Psoas muscle (tissue), 8 donors: Measurements from ENCODE around the gene AGPAT4. TPM values are rescaled to one million over a fixed set of nuclear protein-coding genes. Genes with fewer than 3 reads are reported as not detected.

ENCODE experiments used
- ATAC-seq, 4 donors: fragments of 200-7000 bp; cut with Tn5 transposase; one replicate each; pipeline ENCODE4 v1.9.1; 2020; ENCODE audit warnings: moderate library complexity in 3 of 4, mild to moderate bottlenecking in 2 of 4
- DNase-seq, 2 donors: peaks; one replicate each; pipeline ENCODE4 v3.0.0-alpha.2; 2020
- H3K27ac ChIP-seq: fragments of 200-600 bp; one replicate; pipeline ENCODE4 v1.8.0; 2022
- H3K27me3 ChIP-seq, 3 donors: fragments of 200-600 bp in 1 of 3; one replicate each; pipeline versions ENCODE4 v1.6.1 to v1.8.0; 2013 to 2022; ENCODE audit warnings: low read length in 2 of 3, mild to moderate bottlenecking in 2 of 3, moderate library complexity in 1 of 3; ENCODE audit not compliant: insufficient read depth in 3 of 3
- H3K36me3 ChIP-seq, 2 donors: fragments of 200-600 bp in 1 of 2; one replicate each; pipeline versions ENCODE4 v1.6.1 to v1.8.0; 2013 to 2022; ENCODE audit warnings: low read depth in 1 of 2, mild to moderate bottlenecking in 1 of 2, moderate library complexity in 1 of 2; ENCODE audit not compliant: insufficient read depth in 1 of 2
- H3K4me1 ChIP-seq: fragments of 200-600 bp; one replicate; pipeline ENCODE4 v1.8.0; 2022
- H3K4me3 ChIP-seq: fragments of 200-600 bp; one replicate; pipeline ENCODE4 v1.8.0; 2022; ENCODE audit warnings: mild to moderate bottlenecking
- H3K9me3 ChIP-seq: fragments of 200-600 bp; one replicate; pipeline ENCODE4 v1.8.0; 2022
- WGBS, 3 donors: extraction: QIAGEN DNeasy Blood & Tissue Kit; methylation state at CpG; one replicate each; pipeline versions ENCODE4 v1.1.6 to v1.1.7; 2013; 5-methylcytosine and 5-hydroxymethylcytosine counted together
- intact Hi-C, 2 donors: fragments of 100-400 bp; cut with DNase I; formaldehyde crosslinking; loops; one replicate each; pipeline versions ENCODE4 v1.11.0 to v1.14.2; 2022
- polyA plus RNA-seq, 3 donors: library from polyadenylated mRNA; stranded (reverse); fragments of 200-250 nt; gene quantifications; one replicate each; pipeline ENCODE4 v1.2.3, GENCODE V29; 2013
- total RNA-seq, 4 donors: library from RNA; stranded (reverse); fragmentation: NEBNext Ultra II Directional in 2 of 4; extraction: Animal tissue kit (Norgen Biotek cat#: 25700) in 2 of 4; gene quantifications; one replicate each; pipeline versions ENCODE4 v1.2.1 to v1.2.4, GENCODE V29; 2021 to 2023
- TF ChIP-seq, protein P1 (sequence below): fragments of 200-600 bp; IDR thresholded peaks from one replicate; pipeline ENCODE4 v1.8.0; 2022; ENCODE audit warnings: antibody characterized with exemption
- donor health status: healthy with polysubstance abuse.
- donor health status: DM: no; HTN: no; CAD: no; lungs with moderate emphysema.
- donor health status: Bipolar disorder and iron deficiency.
- donor health status: healthy.
- donor health status: DM: yes; HTN: yes; CAD: no.
- donor health status: DM: no; HTN: no; CAD: no.
- donor health status: DM: no; HTN: no; CAD: no.
- donor health status: DM: yes; HTN: yes; CAD: no.

The AGPAT4 gene
- total and polyA plus RNA-seq, 7 donors, result 0.18 to 1.7 (median 0.59) TPM

DNA sequence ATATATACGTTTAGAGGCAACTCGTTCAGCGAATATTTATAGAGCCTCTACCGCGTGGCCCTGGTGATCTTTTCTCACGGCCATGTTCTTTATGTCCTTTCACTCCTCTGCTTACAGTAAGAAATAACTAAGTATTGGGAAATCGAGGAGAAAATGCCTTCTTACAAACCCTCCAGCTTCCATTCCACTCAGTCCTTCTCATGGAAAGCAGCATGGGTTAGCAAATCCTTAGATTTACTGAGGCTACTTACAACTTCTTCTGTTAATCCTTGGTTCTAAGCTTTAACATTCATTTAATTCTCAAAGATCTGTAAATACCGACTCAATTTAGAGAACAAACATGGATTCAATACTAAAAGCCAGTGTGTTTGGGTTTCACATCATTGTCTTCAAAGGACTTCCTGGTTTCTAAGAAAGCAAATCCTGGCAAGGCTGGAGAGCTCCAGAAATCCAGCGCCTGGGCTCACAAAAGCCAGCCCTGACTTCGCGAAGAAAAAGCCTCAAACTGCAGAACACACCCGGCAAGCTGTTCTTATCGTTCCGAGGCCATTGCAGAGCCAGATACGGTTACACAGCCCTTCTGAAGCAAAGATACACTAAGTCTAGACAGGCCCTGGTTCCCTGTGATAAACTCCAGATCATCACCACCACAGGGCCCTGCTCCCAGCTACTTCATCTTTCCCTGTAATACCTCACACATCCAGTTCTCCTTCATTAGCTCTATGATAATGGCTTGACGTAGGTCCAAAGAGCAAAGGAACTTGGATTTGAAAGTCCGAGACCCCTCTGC is 19.2 kb downstream of the AGPAT4 start:
- H3K9me3 ChIP-seq, result no peaks in the 10 kb centered on the region
- no peak overlapping the region for H3K27ac ChIP-seq
- H3K4me1 ChIP-seq, result no peaks in the 10 kb centered on the region
- H3K4me3 ChIP-seq, result no peak overlapping the region
- no peaks in the 10 kb centered on the region for H3K36me3 ChIP-seq
- H3K27me3 ChIP-seq, result no peaks in the 10 kb centered on the region
- ATAC-seq (no peak), DNase-seq (no peak)
- TF ChIP-seq, protein P1, sequence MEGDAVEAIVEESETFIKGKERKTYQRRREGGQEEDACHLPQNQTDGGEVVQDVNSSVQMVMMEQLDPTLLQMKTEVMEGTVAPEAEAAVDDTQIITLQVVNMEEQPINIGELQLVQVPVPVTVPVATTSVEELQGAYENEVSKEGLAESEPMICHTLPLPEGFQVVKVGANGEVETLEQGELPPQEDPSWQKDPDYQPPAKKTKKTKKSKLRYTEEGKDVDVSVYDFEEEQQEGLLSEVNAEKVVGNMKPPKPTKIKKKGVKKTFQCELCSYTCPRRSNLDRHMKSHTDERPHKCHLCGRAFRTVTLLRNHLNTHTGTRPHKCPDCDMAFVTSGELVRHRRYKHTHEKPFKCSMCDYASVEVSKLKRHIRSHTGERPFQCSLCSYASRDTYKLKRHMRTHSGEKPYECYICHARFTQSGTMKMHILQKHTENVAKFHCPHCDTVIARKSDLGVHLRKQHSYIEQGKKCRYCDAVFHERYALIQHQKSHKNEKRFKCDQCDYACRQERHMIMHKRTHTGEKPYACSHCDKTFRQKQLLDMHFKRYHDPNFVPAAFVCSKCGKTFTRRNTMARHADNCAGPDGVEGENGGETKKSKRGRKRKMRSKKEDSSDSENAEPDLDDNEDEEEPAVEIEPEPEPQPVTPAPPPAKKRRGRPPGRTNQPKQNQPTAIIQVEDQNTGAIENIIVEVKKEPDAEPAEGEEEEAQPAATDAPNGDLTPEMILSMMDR, result no peak
- intact Hi-C loops, result no loop called here
- WGBS, 3 donors, result 74 to 76% (median 75%) methylated on average over 17 of the region's 17 CpGs

DNA sequence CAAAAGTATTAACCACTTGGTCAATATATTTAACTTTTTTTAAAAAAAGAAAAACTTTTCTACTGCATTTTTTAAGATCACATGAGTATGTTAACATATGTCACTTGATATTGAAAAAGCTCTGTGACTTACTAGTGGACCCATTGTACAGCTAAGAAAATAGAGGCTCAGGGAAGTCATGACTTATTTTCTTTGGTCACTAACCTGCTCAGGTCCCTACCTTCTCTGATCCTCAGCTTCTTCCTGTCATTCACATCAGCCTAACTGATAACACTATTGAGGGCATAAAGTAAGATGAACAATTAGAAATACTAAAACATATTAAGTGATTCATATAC is 19.8 kb downstream of the AGPAT4 start:
- Histone ChIP-seq H3K4me3 (no peak overlapping the region), H3K4me1 (no peaks in the 10 kb centered on the region), H3K36me3 (no peaks in the 10 kb centered on the region), H3K27me3 (no peaks in the 10 kb centered on the region), H3K27ac (no peak overlapping the region), H3K9me3 (no peaks in the 10 kb centered on the region)
- ATAC-seq (no peak), DNase-seq (no peak)
- intact Hi-C loops, result no loop called here
- TF ChIP-seq, protein P1, result no peak

DNA sequence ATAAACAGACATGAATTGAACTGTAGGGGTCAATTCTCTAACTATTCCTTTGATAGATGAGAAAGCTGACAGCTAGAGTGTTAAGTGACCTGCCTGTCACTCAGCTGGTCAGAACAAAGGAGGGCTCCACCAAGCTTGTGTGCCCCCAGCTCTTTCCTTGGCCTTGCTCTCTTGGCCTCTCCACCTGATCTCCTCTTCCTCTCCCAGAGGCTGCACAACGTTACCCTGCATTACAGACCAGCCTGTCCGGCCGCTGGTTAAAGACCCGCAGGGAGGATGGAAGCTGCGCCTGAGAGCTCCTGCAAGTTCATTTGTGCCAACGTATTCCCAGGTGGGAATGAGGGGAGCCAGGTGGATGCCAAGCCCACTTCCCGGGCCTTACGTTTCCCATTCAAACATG is 22.5 kb downstream of the AGPAT4 start:
- Histone ChIP-seq H3K27ac (no peak overlapping the region), H3K36me3 (no peaks in the 10 kb centered on the region), H3K9me3 (no peaks in the 10 kb centered on the region), H3K4me1 (no peaks in the 10 kb centered on the region), H3K4me3 (no peak overlapping the region), H3K27me3 (no peaks in the 10 kb centered on the region)
- ATAC-seq, result no peak
- TF ChIP-seq, protein P1, result no peak
- 79 to 86% (median 82%) methylated on average over 8 of the region's 8 CpGs for WGBS, 3 donors
- no peak for DNase-seq
- intact Hi-C loops, result no loop called here

DNA sequence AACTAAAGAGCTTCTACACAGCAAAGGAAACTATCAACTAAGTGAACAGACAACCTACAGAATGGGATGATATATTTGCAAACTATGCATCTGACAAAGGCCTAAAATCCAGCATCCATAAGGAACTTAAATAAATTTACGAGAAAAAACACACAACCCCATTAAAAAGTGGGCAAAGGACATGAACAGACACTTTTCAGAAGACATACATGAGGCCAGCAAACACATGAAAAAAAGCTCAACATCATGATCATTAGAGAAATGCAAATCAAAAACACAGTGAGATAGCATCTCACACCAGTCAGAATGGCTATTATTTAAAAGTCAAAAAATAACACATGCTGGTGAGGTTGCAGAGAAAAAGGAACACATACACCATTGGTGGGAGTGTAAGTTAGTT is 24.5 kb downstream of the AGPAT4 start:
- Histone ChIP-seq H3K4me1 (no peaks in the 10 kb centered on the region), H3K4me3 (no peak overlapping the region), H3K27me3 (no peaks in the 10 kb centered on the region), H3K36me3 (no peaks in the 10 kb centered on the region), H3K27ac (no peak overlapping the region), H3K9me3 (no peaks in the 10 kb centered on the region)
- ATAC-seq (no peak), DNase-seq (no peak)
- TF ChIP-seq, protein P1, result no peak
- intact Hi-C loops, result no loop called here
- WGBS, 3 donors, result 94 to 100% (median 100%) methylated on average over 1 of the region's 1 CpG

DNA sequence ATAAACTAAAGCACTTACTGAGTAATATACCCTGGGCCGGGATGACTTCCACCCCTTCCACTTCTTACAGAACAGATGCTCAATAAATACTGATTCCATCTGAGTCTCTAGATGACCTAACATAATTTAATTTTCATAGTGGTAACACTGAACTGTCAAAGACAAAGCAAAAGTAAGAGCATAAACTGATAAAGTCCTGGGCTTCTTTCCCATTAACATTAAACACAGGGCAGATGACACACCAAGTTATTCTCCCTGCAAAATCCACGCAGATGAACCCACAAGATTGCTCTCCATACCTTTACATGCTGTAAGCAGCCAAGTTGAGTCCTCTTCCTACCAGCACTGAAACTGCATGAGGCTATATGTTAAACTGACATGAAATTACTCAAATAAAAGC is 27.1 kb downstream of the AGPAT4 start:
- H3K27ac ChIP-seq, result no peak overlapping the region
- no peak for DNase-seq
- no peak overlapping the region for H3K4me3 ChIP-seq
- TF ChIP-seq, protein P1, result no peak
- no peak for ATAC-seq
- H3K4me1 ChIP-seq, result no peaks in the 10 kb centered on the region
- no peaks in the 10 kb centered on the region for H3K27me3 ChIP-seq
- no peaks in the 10 kb centered on the region for H3K36me3 ChIP-seq
- intact Hi-C loops, result no loop called here
- no peaks in the 10 kb centered on the region for H3K9me3 ChIP-seq
- WGBS, 3 donors, result 88 to 91% (median 89%) methylated on average over 2 of the region's 2 CpGs
